Measurements from ENCODE around the gene PNRC1.

Gene PNRC1

GRCh38 chr6:89131599-89131998, 51.0 kb downstream of the PNRC1 start:
- ChIA-PET POLR2A (no interaction called here), CTCF (interaction anchor here (0.8 to 3.4 kb wide), 4 partner anchors 8 to 18 kb away, joined by 4 to 13 read pairs (median 6); no protein-coding TSS in a partner anchor)
- DNase-seq (ENCODE audit: extremely low spot score): no peak
- TF ChIP-seq CTCF (IDR thresholded peaks at IDR 0.05; ENCODE audit: control extremely low read depth, extremely low read depth, low read depth, missing control alignments): no peak

GRCh38 chr6:89132057-89132456, 51.5 kb downstream of the PNRC1 start:
- ChIA-PET POLR2A (no interaction called here), CTCF (interaction anchor here (1.5 to 3.4 kb wide), 3 partner anchors 9 to 19 kb away, joined by 4 to 13 read pairs (median 6); no protein-coding TSS in a partner anchor)
- TF ChIP-seq CTCF (IDR thresholded peaks at IDR 0.05; ENCODE audit: control extremely low read depth, extremely low read depth, low read depth, missing control alignments): no peak
- DNase-seq (ENCODE audit: extremely low spot score): no peak

- TF ChIP-seq CTCF (IDR thresholded peaks at IDR 0.05; ENCODE audit: control extremely low read depth, extremely low read depth, low read depth, missing control alignments): no peak
- POLR2A ChIA-PET: no interaction called here
- CTCF ChIA-PET: interaction anchor here (1.2 to 3.4 kb wide), 7 partner anchors 9 to 110 kb away, joined by 3 to 13 read pairs (median 4); partner anchors contain the start of genes PM20D2 and SRSF12
- DNase-seq (ENCODE audit: extremely low spot score): no peak
These were observed 53.4 kb downstream of the PNRC1 start for GRCh38 chr6:89133981-89134380.

GRCh38 chr6:89134723-89135122, 54.2 kb downstream of the PNRC1 start:
- ChIA-PET POLR2A (no interaction called here), CTCF (interaction anchor here (1.2 to 2.4 kb wide), 6 partner anchors 8 to 109 kb away, joined by 3 to 10 read pairs (median 4); partner anchors contain the start of genes PM20D2 and SRSF12)
- no peak for DNase-seq (ENCODE audit: extremely low spot score)
- TF ChIP-seq CTCF (IDR thresholded peaks at IDR 0.05; ENCODE audit: control extremely low read depth, extremely low read depth, low read depth, missing control alignments): no peak
